ENCODE results near the gene RGS10.

Gene RGS10

DNA sequence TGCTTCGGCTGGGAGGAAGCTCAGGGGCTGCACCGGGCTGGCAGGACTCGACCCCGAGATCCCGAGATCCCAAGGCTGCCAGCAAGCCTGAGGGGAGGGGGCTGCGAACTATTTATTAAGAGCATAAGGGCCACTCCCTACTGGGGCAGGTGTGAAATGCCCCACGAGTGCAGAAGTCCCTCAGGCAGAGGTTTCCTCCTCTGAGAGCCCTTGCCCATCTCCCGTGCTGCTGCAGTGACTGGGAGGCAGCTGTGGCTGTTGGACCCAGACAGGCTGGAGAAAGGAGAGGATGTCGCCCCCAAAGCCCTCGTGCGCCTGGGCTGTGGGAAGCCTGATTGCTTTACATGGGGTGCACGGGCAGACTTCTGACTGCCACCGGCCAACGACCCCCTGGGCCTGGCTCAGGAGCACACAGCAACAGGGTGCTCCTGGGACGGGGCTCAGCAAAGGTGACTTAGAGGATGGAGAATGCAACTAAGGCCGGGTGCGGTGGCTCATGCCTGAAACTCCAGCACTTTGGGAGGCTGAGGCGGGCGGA is 39.8 kb downstream of the RGS10 start:
- Histone ChIP-seq H3K9me3 (replicated peaks; ENCODE audit: insufficient read depth, low read length) (no peaks in the 10 kb centered on the region), H3K4me3 (ENCODE audit: low read length) (no peak overlapping the region), H3K79me2 (ENCODE audit: low read length) (no peaks in the 10 kb centered on the region), H3K4me2 (ENCODE audit: low read depth, low read length) (no peak overlapping the region), H3F3A (ENCODE audit: insufficient read depth, low read length) (no peaks in the 10 kb centered on the region), H3K9ac (ENCODE audit: low read length) (no peak overlapping the region), H3K9me2 (replicated peaks; ENCODE audit: insufficient read depth, low read length) (no peaks in the 10 kb centered on the region), H4K20me1 (ENCODE audit: insufficient read depth, low read length) (no peaks in the 10 kb centered on the region), H3K27me3 (replicated peaks; ENCODE audit: insufficient read depth, low read length) (no peaks in the 10 kb centered on the region), H3K4me1 (ENCODE audit: low read length) (no peaks in the 10 kb centered on the region), H3K27ac (ENCODE audit: low read length) (no peak overlapping the region), H2AFZ (ENCODE audit: low read length) (no peak overlapping the region), H3K36me3 (replicated peaks; ENCODE audit: insufficient read depth, low read length) (no peaks in the 10 kb centered on the region)
- no peak for TF ChIP-seq EZH2phosphoT487 (IDR thresholded peaks at IDR 0.05; ENCODE audit: low read length)
- TF ChIP-seq EZH2 (optimal IDR thresholded peaks at IDR 0.05; ENCODE audit: low read depth, low read length) = no peak
- TF ChIP-seq, protein P1, sequence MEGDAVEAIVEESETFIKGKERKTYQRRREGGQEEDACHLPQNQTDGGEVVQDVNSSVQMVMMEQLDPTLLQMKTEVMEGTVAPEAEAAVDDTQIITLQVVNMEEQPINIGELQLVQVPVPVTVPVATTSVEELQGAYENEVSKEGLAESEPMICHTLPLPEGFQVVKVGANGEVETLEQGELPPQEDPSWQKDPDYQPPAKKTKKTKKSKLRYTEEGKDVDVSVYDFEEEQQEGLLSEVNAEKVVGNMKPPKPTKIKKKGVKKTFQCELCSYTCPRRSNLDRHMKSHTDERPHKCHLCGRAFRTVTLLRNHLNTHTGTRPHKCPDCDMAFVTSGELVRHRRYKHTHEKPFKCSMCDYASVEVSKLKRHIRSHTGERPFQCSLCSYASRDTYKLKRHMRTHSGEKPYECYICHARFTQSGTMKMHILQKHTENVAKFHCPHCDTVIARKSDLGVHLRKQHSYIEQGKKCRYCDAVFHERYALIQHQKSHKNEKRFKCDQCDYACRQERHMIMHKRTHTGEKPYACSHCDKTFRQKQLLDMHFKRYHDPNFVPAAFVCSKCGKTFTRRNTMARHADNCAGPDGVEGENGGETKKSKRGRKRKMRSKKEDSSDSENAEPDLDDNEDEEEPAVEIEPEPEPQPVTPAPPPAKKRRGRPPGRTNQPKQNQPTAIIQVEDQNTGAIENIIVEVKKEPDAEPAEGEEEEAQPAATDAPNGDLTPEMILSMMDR (IDR thresholded peaks at IDR 0.05; ENCODE audit: low read length) = no peak
- no peak for DNase-seq

DNA sequence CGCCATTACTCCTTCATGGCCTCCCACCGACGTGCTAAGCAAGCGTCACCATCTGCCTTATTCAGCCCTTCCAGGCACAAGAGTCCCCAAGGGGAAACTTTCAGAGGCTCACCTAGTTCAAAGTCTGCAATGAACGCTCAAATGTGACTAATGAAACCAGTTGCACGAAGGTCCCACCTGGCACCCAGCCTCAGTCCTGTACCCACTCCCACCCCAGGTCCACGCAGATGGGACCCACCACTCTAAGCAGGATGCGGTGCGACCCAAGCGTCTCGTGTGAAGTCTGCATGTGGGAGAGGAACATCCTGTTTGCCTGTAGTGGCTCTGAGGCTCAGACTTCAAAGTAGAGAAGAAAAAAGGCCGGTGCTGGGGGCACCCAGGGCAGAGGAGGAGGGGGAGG is 40.3 kb downstream of the RGS10 start:
- Histone ChIP-seq H3K27ac (ENCODE audit: low read length) (no peak overlapping the region), H4K20me1 (ENCODE audit: insufficient read depth, low read length) (no peaks in the 10 kb centered on the region), H3F3A (ENCODE audit: insufficient read depth, low read length) (no peaks in the 10 kb centered on the region), H3K9ac (ENCODE audit: low read length) (no peak overlapping the region), H3K36me3 (replicated peaks; ENCODE audit: insufficient read depth, low read length) (no peaks in the 10 kb centered on the region), H3K4me1 (ENCODE audit: low read length) (no peaks in the 10 kb centered on the region), H3K4me3 (ENCODE audit: low read length) (no peak overlapping the region), H3K9me2 (replicated peaks; ENCODE audit: insufficient read depth, low read length) (no peaks in the 10 kb centered on the region), H3K9me3 (replicated peaks; ENCODE audit: insufficient read depth, low read length) (no peaks in the 10 kb centered on the region), H2AFZ (ENCODE audit: low read length) (no peak overlapping the region), H3K27me3 (replicated peaks; ENCODE audit: insufficient read depth, low read length) (no peaks in the 10 kb centered on the region), H3K4me2 (ENCODE audit: low read depth, low read length) (no peak overlapping the region), H3K79me2 (ENCODE audit: low read length) (no peaks in the 10 kb centered on the region)
- DNase-seq = no peak
- no peak for TF ChIP-seq EZH2 (optimal IDR thresholded peaks at IDR 0.05; ENCODE audit: low read depth, low read length)
- TF ChIP-seq, protein P1 (IDR thresholded peaks at IDR 0.05; ENCODE audit: low read length) = no peak
- TF ChIP-seq EZH2phosphoT487 (IDR thresholded peaks at IDR 0.05; ENCODE audit: low read length) = no peak

DNA sequence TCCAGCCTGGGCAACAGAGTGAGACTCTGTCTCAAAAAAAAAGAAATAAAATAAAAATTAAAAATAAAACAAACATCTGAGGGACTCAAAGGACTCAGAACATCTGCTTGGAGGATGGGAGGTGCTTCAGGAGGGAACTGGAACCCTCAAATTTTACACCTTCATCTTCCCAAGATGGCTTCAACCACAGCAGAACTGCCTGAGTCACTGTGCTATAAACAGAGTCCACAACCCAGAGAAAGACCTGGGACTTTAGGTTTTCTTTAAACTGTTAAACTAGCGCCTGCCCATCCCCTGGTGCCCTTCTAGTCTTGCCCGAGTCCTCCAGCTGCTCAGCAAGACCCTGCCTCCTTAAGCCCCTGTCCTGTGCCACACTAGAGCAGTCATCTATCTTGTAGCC is 40.8 kb downstream of the RGS10 start:
- Histone ChIP-seq H4K20me1 (ENCODE audit: insufficient read depth, low read length) (no peaks in the 10 kb centered on the region), H3K36me3 (replicated peaks; ENCODE audit: insufficient read depth, low read length) (no peaks in the 10 kb centered on the region), H3K9me3 (replicated peaks; ENCODE audit: insufficient read depth, low read length) (no peaks in the 10 kb centered on the region), H3K27me3 (replicated peaks; ENCODE audit: insufficient read depth, low read length) (no peaks in the 10 kb centered on the region), H3K79me2 (ENCODE audit: low read length) (no peaks in the 10 kb centered on the region), H3K4me2 (ENCODE audit: low read depth, low read length) (no peak overlapping the region), H3F3A (ENCODE audit: insufficient read depth, low read length) (no peaks in the 10 kb centered on the region), H3K4me1 (ENCODE audit: low read length) (no peaks in the 10 kb centered on the region), H3K9me2 (replicated peaks; ENCODE audit: insufficient read depth, low read length) (no peaks in the 10 kb centered on the region), H3K27ac (ENCODE audit: low read length) (no peak overlapping the region), H3K9ac (ENCODE audit: low read length) (no peak overlapping the region), H2AFZ (ENCODE audit: low read length) (no peak overlapping the region), H3K4me3 (ENCODE audit: low read length) (no peak overlapping the region)
- no peak for DNase-seq
- TF ChIP-seq, protein P1 (IDR thresholded peaks at IDR 0.05; ENCODE audit: low read length) = no peak
- TF ChIP-seq EZH2phosphoT487 (IDR thresholded peaks at IDR 0.05; ENCODE audit: low read length) = no peak
- TF ChIP-seq EZH2 (optimal IDR thresholded peaks at IDR 0.05; ENCODE audit: low read depth, low read length) = no peak

Data from MM.1S (cell line).